Upper lobe of left lung (tissue), 6 donors: Measurements from ENCODE around the gene MMP11. TPM values are rescaled to one million over a fixed set of nuclear protein-coding genes. Genes with fewer than 3 reads are reported as not detected.

Source experiments
- ATAC-seq, 2 donors: fragments of 200-7000 bp; cut with Tn5 transposase; one replicate each; pipeline ENCODE4 v1.9.1; 2022; ENCODE audit warnings: mild to moderate bottlenecking in 2 of 2, moderate library complexity in 2 of 2; ENCODE audit not compliant: low FRiP score in 2 of 2
- DNase-seq, 2 donors: peaks; one replicate each; pipeline ENCODE4 v3.0.0-alpha.2; 2019 to 2020
- H3K27ac ChIP-seq, 4 donors: fragments of 200-600 bp; sonication (generic); one replicate each; pipeline ENCODE4 v1.5.1; 2016 to 2019
- H3K27me3 ChIP-seq, 4 donors: fragments of 200-600 bp; sonication (generic); one replicate each; pipeline ENCODE4 v1.5.1; 2017 to 2019
- H3K36me3 ChIP-seq, 4 donors: fragments of 200-600 bp; sonication (generic); one replicate each; pipeline ENCODE4 v1.5.1; 2016 to 2019
- H3K4me1 ChIP-seq, 4 donors: fragments of 200-600 bp; sonication (generic); one replicate each; pipeline ENCODE4 v1.5.1; 2018 to 2019
- H3K4me3 ChIP-seq, 4 donors: fragments of 200-600 bp; sonication (generic); one replicate each; pipeline ENCODE4 v1.5.1; 2017 to 2019; ENCODE audit warnings: mild to moderate bottlenecking in 2 of 4, moderate library complexity in 1 of 4
- H3K9me3 ChIP-seq, 4 donors: fragments of 200-600 bp; sonication (generic); one replicate each; pipeline ENCODE4 v1.5.1; 2018 to 2019
- CTCF ChIP-seq, 6 experiments: fragments of 450-650 bp in 4 of 6; fragments of 200-600 bp in 2 of 6; sonication (generic) in 2 of 6; IDR thresholded peaks; one replicate each; pipeline ENCODE4 v1.5.1; 2016 to 2019; ENCODE audit warnings: antibody characterized with exemption in 6 of 6
- EP300 ChIP-seq, 4 donors: sonication (generic); formaldehyde crosslinking; IDR thresholded peaks; one replicate each; pipeline ENCODE4 v1.5.1; 2017; ENCODE audit warnings: antibody characterized with exemption in 4 of 4, control low read depth in 2 of 4
- POLR2A ChIP-seq, 4 donors: fragments of 450-650 bp; IDR thresholded peaks; one replicate each; pipeline ENCODE4 v1.5.1; 2016 to 2017; ENCODE audit warnings: antibody characterized with exemption in 4 of 4, mild to moderate bottlenecking in 2 of 4
- POLR2AphosphoS5 ChIP-seq, 2 donors: sonication (generic); formaldehyde crosslinking; IDR thresholded peaks; one replicate each; pipeline ENCODE4 v1.5.1; 2017; ENCODE audit warnings: antibody characterized with exemption in 2 of 2
- WGBS, 2 donors: methylation state at CpG; one replicate each; pipeline ENCODE4 v1.1.5; 2017 to 2018; 5-methylcytosine and 5-hydroxymethylcytosine counted together
- total RNA-seq, 6 donors: library from RNA; depleted of rRNA in 4 of 6; stranded (reverse); fragments of >200 nt in 4 of 6; gene quantifications; one replicate each; pipeline versions ENCODE4 v1.1.0 to v1.2.1, GENCODE V29; 2016 to 2021
- donor health status: DM: no; HTN: no; CAD: no; lungs with moderate emphysema.
- donor health status: DM: no; HTN: yes; CAD: no; lungs with severe emphysema.

The MMP11 gene
- total RNA-seq, 6 donors from 2014 or later: 0.57 to 7.7 (median 2.9) TPM; not detected in 3

DNA sequence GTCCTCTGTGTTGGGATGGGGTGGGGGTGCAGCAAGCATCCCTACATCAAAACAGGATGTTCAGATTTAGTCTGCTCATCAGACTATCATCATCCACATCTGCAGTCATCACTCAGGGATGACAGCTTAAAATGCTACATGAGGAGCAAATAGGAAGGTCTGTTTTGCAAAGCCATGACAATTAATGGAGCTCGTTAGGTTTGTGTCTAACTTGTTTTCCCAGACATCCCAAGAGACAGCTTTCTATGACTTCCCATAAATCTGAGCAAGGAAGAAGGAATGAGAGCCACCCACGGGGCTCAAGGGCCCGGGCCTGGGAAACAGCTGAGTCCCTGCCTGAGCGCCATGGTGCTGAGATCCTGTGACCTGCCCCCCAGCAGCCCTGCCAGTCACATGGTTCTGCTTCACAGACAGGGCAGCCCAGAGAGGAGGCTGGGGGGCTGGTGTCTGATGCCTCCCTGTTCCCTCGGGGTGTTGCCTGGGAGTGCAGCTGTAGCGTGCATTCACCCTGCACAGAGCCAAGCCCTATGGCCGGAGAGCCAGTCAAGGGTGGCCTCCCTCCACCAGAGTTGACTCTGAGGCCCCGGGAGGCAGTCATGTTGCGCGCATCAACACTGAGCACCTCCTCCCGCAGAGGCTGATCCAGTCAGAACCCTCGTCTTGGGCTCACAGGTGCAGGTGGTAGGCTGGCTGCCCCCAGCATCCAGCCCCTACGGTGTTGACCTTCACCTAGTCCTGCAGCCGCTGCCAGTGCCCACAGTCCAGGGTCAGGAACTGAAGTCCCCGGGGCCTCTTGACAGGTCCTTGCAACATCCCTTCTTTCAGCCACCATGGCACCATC, 54.1 kb downstream of the MMP11 start:
- Histone ChIP-seq H3K4me3 (no peak overlapping the region), H3K9me3 (no peaks in the 10 kb centered on the region), H3K27me3 (no peaks in the 10 kb centered on the region), H3K27ac (no peak overlapping the region), H3K36me3 (peaks cover 11 to 95% (median 75%) of the 10 kb centered on the region in 4 donors), H3K4me1 (no peaks in the 10 kb centered on the region)
- WGBS, 2 donors: 54 to 86% methylated on average over 3 to 15 of the region's 15 CpGs
- ATAC-seq (no peak), DNase-seq (no peak)
- TF ChIP-seq CTCF (IDR thresholded peaks at IDR 0.05): no peak
- TF ChIP-seq POLR2AphosphoS5 (IDR thresholded peaks at IDR 0.05): no peak
- TF ChIP-seq POLR2A (IDR thresholded peaks at IDR 0.05): no peak
- no peak for TF ChIP-seq EP300 (IDR thresholded peaks at IDR 0.05)

- DNase-seq: no peak
- Histone ChIP-seq H3K36me3 (peaks cover 11 to 95% (median 71%) of the 10 kb centered on the region in 4 donors), H3K27ac (no peak overlapping the region)
These were observed 54.8 kb downstream of the MMP11 start for GRCh38 chr22:23827351-23827995.

DNA sequence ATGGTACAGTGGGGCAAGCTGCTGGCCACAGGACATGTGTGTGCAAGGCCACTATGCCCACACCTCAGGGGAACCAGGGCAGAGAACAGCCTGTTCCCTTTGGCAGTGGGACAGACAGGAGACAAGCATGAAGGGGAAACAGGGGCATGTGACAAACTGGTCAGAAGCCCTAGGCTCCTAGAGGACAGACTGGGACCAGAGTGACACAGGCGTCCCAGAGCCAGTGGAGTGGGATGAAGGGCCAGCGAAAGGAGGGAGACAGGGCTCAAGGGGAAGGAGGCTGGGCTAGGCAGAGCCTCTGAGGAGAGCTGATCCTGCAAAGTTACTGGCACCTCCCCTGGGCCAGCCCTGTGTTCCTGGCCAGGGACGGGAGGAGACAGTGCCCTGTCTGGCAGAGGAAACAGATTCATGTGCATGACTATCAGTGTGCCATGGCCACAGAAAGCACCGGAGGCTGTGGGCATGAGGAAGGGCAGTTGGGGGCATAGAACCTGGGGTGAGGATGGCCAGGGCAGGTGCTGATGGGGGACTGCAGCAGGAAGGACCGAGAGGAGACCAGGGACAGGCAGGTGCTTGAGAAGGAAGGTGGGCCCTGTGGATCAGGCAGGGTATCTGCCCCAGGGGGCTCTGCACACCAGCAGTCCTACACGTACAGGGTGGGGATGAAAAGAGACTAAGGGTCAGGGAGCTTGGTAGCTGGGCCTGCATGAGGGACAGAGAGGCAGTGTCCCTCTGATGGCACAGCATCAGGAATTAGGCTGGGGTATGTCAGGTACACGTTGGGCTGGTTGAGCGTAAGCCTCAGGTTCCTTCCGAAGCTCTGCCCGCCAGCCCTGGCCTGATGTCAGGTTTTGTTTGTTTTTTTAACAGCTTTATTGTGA, 56.4 kb downstream of the MMP11 start:
- no peak for DNase-seq
- Histone ChIP-seq H3K4me1 (no peaks in the 10 kb centered on the region), H3K36me3 (peaks cover 7 to 92% (median 68%) of the 10 kb centered on the region in 4 donors), H3K27me3 (no peaks in the 10 kb centered on the region), H3K4me3 (no peak overlapping the region), H3K9me3 (no peaks in the 10 kb centered on the region), H3K27ac (no peak overlapping the region)
- 90 to 95% methylated on average over 10 of the region's 10 CpGs for WGBS, 2 donors
- ATAC-seq: no peak
- TF ChIP-seq POLR2A (IDR thresholded peaks at IDR 0.05): no peak
- TF ChIP-seq EP300 (IDR thresholded peaks at IDR 0.05): no peak
- no peak for TF ChIP-seq CTCF (IDR thresholded peaks at IDR 0.05)
- no peak for TF ChIP-seq POLR2AphosphoS5 (IDR thresholded peaks at IDR 0.05)

More at GRCh38 chr22:23827351-23827995, 54.8 kb downstream of the MMP11 start:
- Histone ChIP-seq H3K9me3 (no peaks in the 10 kb centered on the region), H3K4me3 (no peak overlapping the region), H3K4me1 (no peaks in the 10 kb centered on the region), H3K27me3 (no peaks in the 10 kb centered on the region)
- WGBS, 2 donors: 87 to 89% methylated on average over 6 to 11 of the region's 11 CpGs
- no peak for TF ChIP-seq POLR2A (IDR thresholded peaks at IDR 0.05)
- TF ChIP-seq EP300 (IDR thresholded peaks at IDR 0.05): no peak
- no peak for TF ChIP-seq POLR2AphosphoS5 (IDR thresholded peaks at IDR 0.05)
- no peak for TF ChIP-seq CTCF (IDR thresholded peaks at IDR 0.05)
- ATAC-seq: no peak

- H3K36me3 ChIP-seq: peaks cover 7 to 92% (median 68%) of the 10 kb centered on the region in 4 donors
- no peak overlapping the region for H3K27ac ChIP-seq
- no peak overlapping the region for H3K4me3 ChIP-seq
- no peak for ATAC-seq
- WGBS, 2 donors: 82 to 85% methylated on average over 7 of the region's 7 CpGs
- H3K27me3 ChIP-seq: no peaks in the 10 kb centered on the region
- TF ChIP-seq POLR2AphosphoS5 (IDR thresholded peaks at IDR 0.05) (no peak), POLR2A (IDR thresholded peaks at IDR 0.05) (no peak), CTCF (IDR thresholded peaks at IDR 0.05) (no peak)
- DNase-seq: no peak
- no peaks in the 10 kb centered on the region for H3K9me3 ChIP-seq
- no peaks in the 10 kb centered on the region for H3K4me1 ChIP-seq
These were observed 57.3 kb downstream of the MMP11 start for GRCh38 chr22:23829845-23830372.
